ENCODE measurements around the gene RASA3. TPM values are rescaled to one million over a fixed set of nuclear protein-coding genes. Genes with fewer than 3 reads are reported as not detected.

RASA3 gene
- total RNA-seq, 1 experiment from 2014 or later = 0.95 TPM

DNA sequence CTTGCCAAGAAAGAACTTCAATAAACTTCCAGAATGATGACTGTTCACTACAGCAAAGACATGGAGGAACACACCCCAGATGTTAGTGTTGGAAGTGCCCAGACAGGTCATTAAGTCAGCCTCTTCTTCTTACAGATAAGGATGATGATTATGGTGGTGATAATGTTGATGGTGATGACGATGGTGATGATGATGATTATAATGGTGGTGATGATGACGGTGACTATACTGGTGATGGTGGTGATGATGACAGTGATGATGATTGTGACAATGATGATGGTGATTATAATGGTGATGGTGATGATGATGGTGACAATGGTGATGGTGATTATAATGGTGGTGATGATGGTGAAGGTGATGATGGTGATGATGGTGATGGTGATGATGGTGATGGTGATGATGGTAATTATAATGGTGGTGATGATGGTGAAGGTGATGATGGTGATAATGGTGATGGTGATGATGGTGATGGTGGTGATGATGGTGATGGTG lies 167.0 kb downstream of the RASA3 start:
- peaks cover 12% of the 10 kb centered on the region for H3K9me3 Mint-ChIP-seq (ENCODE audit: unreplicated experiment)
- BruUV-seq (replicated peaks) = no TSS peak
- H3K27me3 Mint-ChIP-seq (ENCODE audit: insufficient read depth, unreplicated experiment) = no peaks in the 10 kb centered on the region
- Histone ChIP-seq H3K36me3 (ENCODE audit: control insufficient read depth, insufficient read depth, low read length) (no peaks in the 10 kb centered on the region), H3K4me3 (ENCODE audit: low read depth, low read length) (no peak overlapping the region), H3K4me1 (no peaks in the 10 kb centered on the region), H3K9me3 (peaks cover 5% of the 10 kb centered on the region; the same call in 1 of the 2 replicates), H3K27me3 (replicated peaks; ENCODE audit: control insufficient read depth, insufficient read depth, low read length) (no peaks in the 10 kb centered on the region)
- intact Hi-C loops (cut with micrococcal nuclease; ENCODE audit: unreplicated experiment) = no loop called here
- ChIA-PET POLR2A (no interaction called here), CTCF (no interaction called here)
- no peak overlapping the region for H3K4me3 Mint-ChIP-seq (ENCODE audit: unreplicated experiment)
- H3K36me3 Mint-ChIP-seq (ENCODE audit: insufficient read depth, unreplicated experiment) = no peaks in the 10 kb centered on the region
- TF ChIP-seq CTCF (IDR thresholded peaks at IDR 0.05; ENCODE audit: insufficient read depth in 1 of 2, low read depth in 1 of 2, low read length in 1 of 2, severe bottlenecking in 1 of 2, unreplicated experiment in 1 of 2) = no peak
- no peaks in the 10 kb centered on the region for H3K4me1 Mint-ChIP-seq (ENCODE audit: low read depth, unreplicated experiment)
- H3K27ac Mint-ChIP-seq (ENCODE audit: unreplicated experiment) = no peak overlapping the region
- DNase-seq = no peak

- CTCF ChIA-PET = no interaction called here
- no peak for TF ChIP-seq CTCF (IDR thresholded peaks at IDR 0.05; ENCODE audit: insufficient read depth in 1 of 2, low read depth in 1 of 2, low read length in 1 of 2, severe bottlenecking in 1 of 2, unreplicated experiment in 1 of 2)
- Mint-ChIP-seq H3K9me3 (ENCODE audit: unreplicated experiment) (peaks cover 21% of the 10 kb centered on the region), H3K27me3 (ENCODE audit: insufficient read depth, unreplicated experiment) (no peaks in the 10 kb centered on the region), H3K4me1 (ENCODE audit: low read depth, unreplicated experiment) (no peaks in the 10 kb centered on the region), H3K4me3 (ENCODE audit: unreplicated experiment) (no peak overlapping the region), H3K27ac (ENCODE audit: unreplicated experiment) (no peak overlapping the region), H3K36me3 (ENCODE audit: insufficient read depth, unreplicated experiment) (peaks cover under 1% of the 10 kb centered on the region)
- H3K4me1 ChIP-seq = no peaks in the 10 kb centered on the region
- no peak overlapping the region for H3K4me3 ChIP-seq (ENCODE audit: low read depth, low read length)
- no peaks in the 10 kb centered on the region for H3K36me3 ChIP-seq (ENCODE audit: control insufficient read depth, insufficient read depth, low read length)
- DNase-seq = no peak
- intact Hi-C loops (cut with micrococcal nuclease; ENCODE audit: unreplicated experiment) = no loop called here
- POLR2A ChIA-PET = no interaction called here
- H3K27me3 ChIP-seq (replicated peaks; ENCODE audit: control insufficient read depth, insufficient read depth, low read length) = no peaks in the 10 kb centered on the region
- H3K9me3 ChIP-seq = peaks cover 11% of the 10 kb centered on the region; the same call in 1 of the 2 replicates
- no TSS peak for BruUV-seq (replicated peaks)
Observed at GRCh38 chr13:113964251-113964995, 168.0 kb downstream of the RASA3 start.

GRCh38 chr13:113963376-113963775 lies 169.0 kb downstream of the RASA3 start:
- peaks cover 6% of the 10 kb centered on the region for H3K36me3 Mint-ChIP-seq (ENCODE audit: insufficient read depth, unreplicated experiment)
- no peaks in the 10 kb centered on the region for H3K4me1 ChIP-seq
- intact Hi-C loops (cut with micrococcal nuclease; ENCODE audit: unreplicated experiment) = no loop called here
- no peaks in the 10 kb centered on the region for H3K36me3 ChIP-seq (ENCODE audit: control insufficient read depth, insufficient read depth, low read length)
- no peaks in the 10 kb centered on the region for H3K27me3 Mint-ChIP-seq (ENCODE audit: insufficient read depth, unreplicated experiment)
- POLR2A ChIA-PET = no interaction called here
- H3K4me1 Mint-ChIP-seq (ENCODE audit: low read depth, unreplicated experiment) = no peaks in the 10 kb centered on the region
- peaks cover 18% of the 10 kb centered on the region for H3K9me3 ChIP-seq
- H3K27ac Mint-ChIP-seq (ENCODE audit: unreplicated experiment) = no peak overlapping the region
- BruUV-seq (replicated peaks) = no TSS peak
- no peak for TF ChIP-seq CTCF (IDR thresholded peaks at IDR 0.05; ENCODE audit: insufficient read depth in 1 of 2, low read depth in 1 of 2, low read length in 1 of 2, severe bottlenecking in 1 of 2, unreplicated experiment in 1 of 2)
- CTCF ChIA-PET = no interaction called here
- H3K27me3 ChIP-seq (replicated peaks; ENCODE audit: control insufficient read depth, insufficient read depth, low read length) = no peaks in the 10 kb centered on the region
- no peak overlapping the region for H3K4me3 ChIP-seq (ENCODE audit: low read depth, low read length)
- no peak overlapping the region for H3K4me3 Mint-ChIP-seq (ENCODE audit: unreplicated experiment)
- H3K9me3 Mint-ChIP-seq (ENCODE audit: unreplicated experiment) = peaks cover 32% of the 10 kb centered on the region
- no peak for DNase-seq
